ENCODE data around the gene ERI3. TPM values are rescaled to one million over a fixed set of nuclear protein-coding genes. Genes with fewer than 3 reads are reported as not detected.
A peak's percentile ranks its signal among the peaks of the same experiment; 100 is the strongest.

Gene ERI3
- polyA plus RNA-seq, 3 donors from 2014 or later: 46.6 to 93.3 (median 53.1) TPM

- Mint-ChIP-seq H3K4me3 (no peak overlapping the region), H3K27ac (no peak overlapping the region), H3K4me1 (no peaks in the 10 kb centered on the region), H3K27me3 (ENCODE audit: low read depth in 3 of 3) (peaks cover 0 to 3% (median 2%) of the 10 kb centered on the region in 3 donors), H3K36me3 (no peaks in the 10 kb centered on the region), H3K9me3 (no peaks in the 10 kb centered on the region)
- DNase-seq: no peak
Observed at GRCh38 chr1:44361478-44361877, 6.4 kb upstream of the ERI3 start.

GRCh38 chr1:44359234-44359935, 4.3 kb upstream of the ERI3 start:
- DNase-seq: no peak
- Mint-ChIP-seq H3K27me3 (ENCODE audit: low read depth in 3 of 3) (peaks cover 3 to 8% (median 4%) of the 10 kb centered on the region in 3 donors), H3K27ac (no peak overlapping the region), H3K4me1 (peaks cover 9 to 14% of the 10 kb centered on the region in 2 donors), H3K9me3 (no peaks in the 10 kb centered on the region), H3K4me3 (no peak overlapping the region), H3K36me3 (no peaks in the 10 kb centered on the region)

- H3K36me3 Mint-ChIP-seq: no peaks in the 10 kb centered on the region
- no peaks in the 10 kb centered on the region for H3K9me3 Mint-ChIP-seq
- no peak overlapping the region for H3K27ac Mint-ChIP-seq
- no peak overlapping the region for H3K4me3 Mint-ChIP-seq
- no peak for DNase-seq
- peaks cover 21 to 31% of the 10 kb centered on the region in 2 donors for H3K4me1 Mint-ChIP-seq
- peaks cover 3 to 7% (median 5%) of the 10 kb centered on the region in 3 donors for H3K27me3 Mint-ChIP-seq (ENCODE audit: low read depth in 3 of 3)
Observed at GRCh38 chr1:44357710-44358109, 2.7 kb upstream of the ERI3 start.

GRCh38 chr1:44355582-44356305, 687 bp upstream of the ERI3 start:
- Mint-ChIP-seq H3K36me3 (no peaks in the 10 kb centered on the region), H3K27ac (peak overlapping the region in 5 of 6 donors; percentile 84 to 92 (median 88)), H3K4me3 (peak overlapping the region; percentile 92 to 97 (median 94)), H3K9me3 (no peaks in the 10 kb centered on the region), H3K27me3 (ENCODE audit: low read depth in 3 of 3) (peaks cover 3 to 5% (median 4%) of the 10 kb centered on the region in 3 donors), H3K4me1 (peaks cover 23 to 46% of the 10 kb centered on the region in 2 donors)
- DNase-seq: no peak

GRCh38 chr1:44354268-44354839, 703 bp downstream of the ERI3 start:
- peak in 2 of 3 donors; percentile 1 for DNase-seq
- Mint-ChIP-seq H3K36me3 (no peaks in the 10 kb centered on the region), H3K4me1 (peaks cover 23 to 46% of the 10 kb centered on the region in 2 donors), H3K27me3 (ENCODE audit: low read depth in 3 of 3) (peaks cover 3 to 5% (median 4%) of the 10 kb centered on the region in 3 donors), H3K27ac (peak overlapping the region; percentile 54 to 89 (median 80)), H3K9me3 (no peaks in the 10 kb centered on the region), H3K4me3 (peak overlapping the region; percentile 80 to 88 (median 88))

GRCh38 chr1:44353604-44354003, 1.5 kb downstream of the ERI3 start:
- H3K36me3 Mint-ChIP-seq: no peaks in the 10 kb centered on the region
- H3K4me3 Mint-ChIP-seq: peak overlapping the region in 4 of 5 donors; percentile 80 to 88 (median 87)
- peaks cover 23 to 46% of the 10 kb centered on the region in 2 donors for H3K4me1 Mint-ChIP-seq
- H3K27me3 Mint-ChIP-seq (ENCODE audit: low read depth in 3 of 3): peaks cover 3 to 5% (median 4%) of the 10 kb centered on the region in 3 donors
- no peak for DNase-seq
- H3K9me3 Mint-ChIP-seq: no peaks in the 10 kb centered on the region
- H3K27ac Mint-ChIP-seq: peak overlapping the region in 4 of 6 donors; percentile 22 to 84 (median 36)

- Mint-ChIP-seq H3K4me1 (peaks cover 23 to 46% of the 10 kb centered on the region in 2 donors), H3K4me3 (no peak overlapping the region), H3K36me3 (no peaks in the 10 kb centered on the region), H3K27ac (no peak overlapping the region), H3K9me3 (no peaks in the 10 kb centered on the region), H3K27me3 (ENCODE audit: low read depth in 3 of 3) (peaks cover 3 to 5% (median 4%) of the 10 kb centered on the region in 3 donors)
- no peak for DNase-seq
Observed at GRCh38 chr1:44351289-44351688, 3.8 kb downstream of the ERI3 start.

- Mint-ChIP-seq H3K9me3 (no peaks in the 10 kb centered on the region), H3K4me3 (no peak overlapping the region), H3K36me3 (no peaks in the 10 kb centered on the region), H3K27ac (no peak overlapping the region), H3K27me3 (ENCODE audit: low read depth in 3 of 3) (no peaks in the 10 kb centered on the region), H3K4me1 (peaks cover 8 to 23% of the 10 kb centered on the region in 2 donors)
- DNase-seq: no peak
Observed at GRCh38 chr1:44348061-44348485, 7.0 kb downstream of the ERI3 start.

- Mint-ChIP-seq H3K4me3 (no peak overlapping the region), H3K9me3 (no peaks in the 10 kb centered on the region), H3K36me3 (no peaks in the 10 kb centered on the region), H3K27me3 (ENCODE audit: low read depth in 3 of 3) (no peaks in the 10 kb centered on the region), H3K4me1 (peaks cover 5 to 15% of the 10 kb centered on the region in 2 donors), H3K27ac (no peak overlapping the region)
- DNase-seq: no peak
Observed at GRCh38 chr1:44347280-44347679, 7.8 kb downstream of the ERI3 start.

- H3K9me3 Mint-ChIP-seq: no peaks in the 10 kb centered on the region
- no peak overlapping the region for H3K27ac Mint-ChIP-seq
- no peak overlapping the region for H3K4me3 Mint-ChIP-seq
- DNase-seq: no peak
- H3K4me1 Mint-ChIP-seq: peaks cover 5 to 11% of the 10 kb centered on the region in 2 donors
- H3K27me3 Mint-ChIP-seq (ENCODE audit: low read depth in 3 of 3): no peaks in the 10 kb centered on the region
- no peaks in the 10 kb centered on the region for H3K36me3 Mint-ChIP-seq
Observed at GRCh38 chr1:44346878-44347277, 8.2 kb downstream of the ERI3 start.

- Mint-ChIP-seq H3K4me1 (peaks cover 3 to 5% of the 10 kb centered on the region in 2 donors), H3K27ac (no peak overlapping the region)
Observed at GRCh38 chr1:44346184-44346583, 8.9 kb downstream of the ERI3 start.

GRCh38 chr1:44345187-44345775, 9.8 kb downstream of the ERI3 start:
- no peak for DNase-seq
- no peaks in the 10 kb centered on the region for H3K9me3 Mint-ChIP-seq
- no peaks in the 10 kb centered on the region for H3K36me3 Mint-ChIP-seq
- peaks cover 3 to 5% of the 10 kb centered on the region in 2 donors for H3K4me1 Mint-ChIP-seq
- no peak overlapping the region for H3K27ac Mint-ChIP-seq
- H3K4me3 Mint-ChIP-seq: no peak overlapping the region
- H3K27me3 Mint-ChIP-seq (ENCODE audit: low read depth in 3 of 3): no peaks in the 10 kb centered on the region

More at GRCh38 chr1:44346184-44346583, 8.9 kb downstream of the ERI3 start:
- Mint-ChIP-seq H3K36me3 (no peaks in the 10 kb centered on the region), H3K9me3 (no peaks in the 10 kb centered on the region), H3K4me3 (no peak overlapping the region), H3K27me3 (ENCODE audit: low read depth in 3 of 3) (no peaks in the 10 kb centered on the region)
- no peak for DNase-seq

GRCh38 chr1:44339731-44340130, 15.3 kb downstream of the ERI3 start:
- Mint-ChIP-seq H3K27me3 (ENCODE audit: low read depth in 3 of 3) (peaks cover 0 to 2% (median 0%) of the 10 kb centered on the region in 3 donors), H3K4me3 (no peak overlapping the region), H3K36me3 (peaks cover 18 to 27% (median 26%) of the 10 kb centered on the region in 3 donors), H3K27ac (no peak overlapping the region), H3K4me1 (no peaks in the 10 kb centered on the region), H3K9me3 (no peaks in the 10 kb centered on the region)
- DNase-seq: no peak

Data from immature natural killer cell (primary cell).